ENCODE results near the gene OR8B3. TPM values are rescaled to one million over a fixed set of nuclear protein-coding genes. Genes with fewer than 3 reads are reported as not detected.

Gene OR8B3
- total and polyA plus RNA-seq, 2 donors (not counting 1 experiment from before 2014, with no cell fraction given), result not detected

GRCh38 chr11:124445646-124446150 lies 46.9 kb upstream of the OR8B3 start, which contains the start of gene OR8B8:
OR8B8 (minus strand) TSS chr11:124445696; CDS start chr11:124441085, 4,611 bp downstream.
- Histone ChIP-seq H3K27ac (ENCODE audit: low read length in 2 of 2) (no peak within 1 kb of the TSS), H3K4me2 (replicated peaks; ENCODE audit: low read depth, low read length, poor library complexity, severe bottlenecking) (no peak within 1 kb of the TSS), H3K79me2 (ENCODE audit: control insufficient read depth, insufficient read depth, low read length) (no peaks in the 10 kb centered on the region), H4K20me1 (ENCODE audit: control insufficient read depth, insufficient read depth, low read length, poor library complexity, severe bottlenecking) (no peaks in the 10 kb centered on the region), H3K4me3 (ENCODE audit: control extremely low read depth in 1 of 5, extremely low read depth in 1 of 5, insufficient read depth in 1 of 5, low read depth in 2 of 5, low read length in 4 of 5) (no peak within 1 kb of the TSS), H2AFZ (ENCODE audit: insufficient read depth, low read depth, low read length, poor library complexity, severe bottlenecking) (no peak within 1 kb of the TSS), H3K4me1 (ENCODE audit: control insufficient read depth in 2 of 2, insufficient read depth in 2 of 2, low read length in 2 of 2) (no peaks in the 10 kb centered on the region), H3K9ac (ENCODE audit: low read length) (no peak within 1 kb of the TSS), H3K9me3 (ENCODE audit: control extremely low read depth in 1 of 3, control insufficient read depth in 2 of 3, insufficient read depth in 1 of 3, low read length in 2 of 3) (no peaks in the 10 kb centered on the region), H3K27me3 (replicated peaks in 1 of 4; ENCODE audit: control extremely low read depth in 1 of 4, control insufficient read depth in 3 of 4, insufficient read depth in 4 of 4, low read length in 3 of 4) (peaks cover 0 to 3% (median 0%) of the 10 kb centered on the region in 4 experiments), H3K36me3 (replicated peaks in 1 of 2; ENCODE audit: control extremely low read depth in 1 of 2, control insufficient read depth in 1 of 2, extremely low read depth in 1 of 2, insufficient read depth in 2 of 2, low read length in 1 of 2) (no peaks in the 10 kb centered on the region)
- no peaks in the 10 kb centered on the region for H3K9me3 Mint-ChIP-seq (ENCODE audit: insufficient read depth)
- H3K4me1 Mint-ChIP-seq, result no peaks in the 10 kb centered on the region
- intact Hi-C loops (cut with micrococcal nuclease), result no loop called here
- CTCF ChIA-PET, result no interaction called here
- POLR2A ChIA-PET, result no interaction called here
- no peak within 1 kb of the TSS for H3K27ac Mint-ChIP-seq
- H3K27me3 Mint-ChIP-seq, result peaks cover 18% of the 10 kb centered on the region
- TF ChIP-seq CTCF (IDR thresholded peaks at IDR 0.05) (no peak), EZH2 (IDR thresholded peaks at IDR 0.05; ENCODE audit: borderline replicate concordance, insufficient read depth, low read depth, low read length, poor library complexity, severe bottlenecking) (no peak)
- ATAC-seq (ENCODE audit: low read depth) (no peak), DNase-seq (no peak)
- WGBS (ENCODE audit: insufficient coverage), result no CpG with 5 or more reads among the region's 1 CpG
- H3K4me3 Mint-ChIP-seq, result no peak within 1 kb of the TSS

- ChIA-PET POLR2A (no interaction called here), CTCF (no interaction called here)
- Histone ChIP-seq H3K4me2 (replicated peaks; ENCODE audit: low read depth, low read length, poor library complexity, severe bottlenecking) (no peak overlapping the region), H3K4me3 (ENCODE audit: control extremely low read depth in 1 of 5, extremely low read depth in 1 of 5, insufficient read depth in 1 of 5, low read depth in 2 of 5, low read length in 4 of 5) (no peak overlapping the region), H3K27ac (ENCODE audit: low read length in 2 of 2) (no peak overlapping the region), H3K27me3 (replicated peaks in 1 of 4; ENCODE audit: control extremely low read depth in 1 of 4, control insufficient read depth in 3 of 4, insufficient read depth in 4 of 4, low read length in 3 of 4) (peaks cover 0 to 3% (median 0%) of the 10 kb centered on the region in 4 experiments), H3K4me1 (ENCODE audit: control insufficient read depth in 2 of 2, insufficient read depth in 2 of 2, low read length in 2 of 2) (no peaks in the 10 kb centered on the region), H3K9me3 (ENCODE audit: control extremely low read depth in 1 of 3, control insufficient read depth in 2 of 3, insufficient read depth in 1 of 3, low read length in 2 of 3) (no peaks in the 10 kb centered on the region), H3K79me2 (ENCODE audit: control insufficient read depth, insufficient read depth, low read length) (no peaks in the 10 kb centered on the region), H3K9ac (ENCODE audit: low read length) (no peak overlapping the region), H2AFZ (ENCODE audit: insufficient read depth, low read depth, low read length, poor library complexity, severe bottlenecking) (no peak overlapping the region), H4K20me1 (ENCODE audit: control insufficient read depth, insufficient read depth, low read length, poor library complexity, severe bottlenecking) (no peaks in the 10 kb centered on the region), H3K36me3 (replicated peaks in 1 of 2; ENCODE audit: control extremely low read depth in 1 of 2, control insufficient read depth in 1 of 2, extremely low read depth in 1 of 2, insufficient read depth in 2 of 2, low read length in 1 of 2) (no peaks in the 10 kb centered on the region)
- H3K27ac Mint-ChIP-seq, result no peak overlapping the region
- H3K9me3 Mint-ChIP-seq (ENCODE audit: insufficient read depth), result no peaks in the 10 kb centered on the region
- no peak for TF ChIP-seq EZH2 (IDR thresholded peaks at IDR 0.05; ENCODE audit: borderline replicate concordance, insufficient read depth, low read depth, low read length, poor library complexity, severe bottlenecking)
- no peak for TF ChIP-seq CTCF (IDR thresholded peaks at IDR 0.05)
- intact Hi-C loops (cut with micrococcal nuclease), result no loop called here
- ATAC-seq (ENCODE audit: low read depth) (no peak), DNase-seq (no peak)
- no peak overlapping the region for H3K4me3 Mint-ChIP-seq
- peaks cover 34% of the 10 kb centered on the region for H3K27me3 Mint-ChIP-seq
- 78% methylated on average over 1 of the region's 2 CpGs for WGBS (ENCODE audit: insufficient coverage)
- no peaks in the 10 kb centered on the region for H3K4me1 Mint-ChIP-seq
These were observed 44.0 kb upstream of the OR8B3 start for GRCh38 chr11:124442847-124443246.
